GM12878 (cell line): ENCODE results near the gene SETD1A. TPM values are rescaled to one million over a fixed set of nuclear protein-coding genes. Genes with fewer than 3 reads are reported as not detected.

Experiments
- ATAC-seq: fragments of 200-7000 bp; cut with Tn5 transposase; 3 replicates; pipeline ENCODE4 v1.9.1; 2020; ENCODE audit warnings: mild to moderate bottlenecking, moderate library complexity
- BruUV-seq: library from RNA; stranded (reverse); fragments of 400-500 nt; replicated peaks from 2 replicates; lab custom pipeline; 2021; lab: Mats Ljungman, UMichigan
- CTCF ChIA-PET: fragments of 300-600 bp; sonication (Branson Sonifier 250); formaldehyde crosslinking; extraction: SDS; loops from one replicate; lab custom pipeline; 2021; ENCODE audit warnings: inconsistent platforms; lab: Yijun Ruan, JAX
- POLR2A ChIA-PET: fragments of 350-600 bp; formaldehyde crosslinking; extraction: SDS; loops from one replicate; lab custom pipeline; 2021; ENCODE audit warnings: inconsistent platforms; lab: Charles Lee
- RAD21 ChIA-PET: fragments of 300-600 bp; sonication (Branson Sonifier 250); formaldehyde crosslinking; loops from one replicate; lab custom pipeline; 2023; ENCODE audit warnings: antibody characterized with exemption; ENCODE audit not compliant: unreplicated experiment; lab: Charles Lee
- SMC1A ChIA-PET: fragments of 300-600 bp; sonication (Branson Sonifier 250); formaldehyde crosslinking; loops from one replicate; lab custom pipeline; 2023; ENCODE audit not compliant: unreplicated experiment, uncharacterized antibody; lab: Charles Lee
- DNase-seq: peaks from one replicate; pipeline ENCODE4 v3.0.0-alpha.2; 2011; ENCODE audit warnings: low read depth, low spot score
- FAIRE-seq: peaks from 3 replicates; lab custom pipeline; 2011; peaks lifted over from hg19 to GRCh38; lab: Jason Lieb, UNC
- H2AFZ ChIP-seq: 2 replicates; pipeline ENCODE4 v1.6.0; 2011; ENCODE audit warnings: low read depth, low read length, control low read depth; ENCODE audit not compliant: control insufficient read depth
- H3K27ac ChIP-seq: 2 replicates; pipeline ENCODE4 v1.5.1; 2011; ENCODE audit warnings: control low read depth; ENCODE audit not compliant: control insufficient read depth, insufficient read depth
- H3K27me3 ChIP-seq, 2 experiments: replicated peaks in 1 of 2; 2 replicates each; pipeline versions ENCODE4 v1.6.0 to v1.6.1; 2011; ENCODE audit warnings: low read length in 1 of 2; ENCODE audit not compliant: control insufficient read depth in 2 of 2, insufficient read depth in 2 of 2
- H3K36me3 ChIP-seq, 2 experiments: 2 replicates each; pipeline ENCODE4 v1.5.1; 2011; ENCODE audit warnings: low read length in 1 of 2; ENCODE audit not compliant: control insufficient read depth in 2 of 2, insufficient read depth in 2 of 2
- H3K4me1 ChIP-seq: 2 replicates; pipeline ENCODE4 v1.6.1; 2011; ENCODE audit warnings: mild to moderate bottlenecking, low read length, moderate library complexity, mixed read lengths; ENCODE audit not compliant: control insufficient read depth, insufficient read depth
- H3K4me2 ChIP-seq: 2 replicates; pipeline ENCODE4 v1.6.0; 2011; ENCODE audit warnings: control low read depth; ENCODE audit not compliant: control insufficient read depth, insufficient read depth
- H3K4me3 ChIP-seq: fragments of 200-600 bp; sonication (generic); 2 replicates; pipeline ENCODE4 v1.5.1; 2016
- H3K79me2 ChIP-seq: 2 replicates; pipeline ENCODE4 v1.6.0; 2011; ENCODE audit warnings: low read length; ENCODE audit not compliant: control insufficient read depth, insufficient read depth
- H3K9ac ChIP-seq: 2 replicates; pipeline ENCODE4 v1.8.0; 2011; ENCODE audit warnings: low read length, control low read depth, mixed read lengths; ENCODE audit not compliant: control insufficient read depth, insufficient read depth
- H3K9me3 ChIP-seq: replicated peaks from 3 replicates; pipeline ENCODE4 v1.5.1; 2011; ENCODE audit warnings: mild to moderate bottlenecking, low read length; ENCODE audit not compliant: control insufficient read depth, insufficient read depth
- H4K20me1 ChIP-seq: 2 replicates; pipeline ENCODE4 v1.6.0; 2011; ENCODE audit not compliant: control insufficient read depth, insufficient read depth
- BACH1 ChIP-seq: fragments of 450-650 bp; IDR thresholded peaks from 2 replicates; pipeline ENCODE4 v1.6.1; 2017; ENCODE audit warnings: mild to moderate bottlenecking, borderline replicate concordance
- CHD1 ChIP-seq: IDR thresholded peaks from 2 replicates; pipeline ENCODE4 v1.6.1; 2012; ENCODE audit warnings: low read depth, low read length, improper control_type of control experiment
- HCFC1 ChIP-seq: fragments of 150-350 bp; IDR thresholded peaks from 2 replicates; pipeline ENCODE4 v1.6.1; 2014; ENCODE audit warnings: low read length
- MEF2B ChIP-seq: fragments of 450-650 bp; IDR thresholded peaks from 2 replicates; pipeline ENCODE4 v1.6.1; 2018; ENCODE audit warnings: mild to moderate bottlenecking, moderate library complexity; ENCODE audit not compliant: partially characterized antibody, poor library complexity, severe bottlenecking
- SREBF1 ChIP-seq: IDR thresholded peaks from 2 replicates; pipeline ENCODE4 v1.6.1; 2012; ENCODE audit warnings: mild to moderate bottlenecking, low read length
- ZBED1 ChIP-seq: IDR thresholded peaks from 2 replicates; pipeline ENCODE4 v1.6.1; 2016; ENCODE audit warnings: borderline replicate concordance
- WGBS: methylation state at CpG from one replicate; pipeline ENCODE4 v1.1.6; 2016; ENCODE audit warnings: low lambda C conversion rate; ENCODE audit not compliant: insufficient replicate concordance, insufficient coverage; ENCODE audit errors: missing lambda C conversion rate; 5-methylcytosine and 5-hydroxymethylcytosine counted together
- in situ Hi-C: fragments of 300-500 bp; cut with MboI; formaldehyde crosslinking; loops from 9 replicates; pipeline ENCODE4 v1.14.3; 2018; ENCODE audit warnings: mixed read lengths
- intact Hi-C: fragments of 100-400 bp; cut with micrococcal nuclease; formaldehyde crosslinking; loops from one replicate; pipeline ENCODE4 v1.14.2; 2022; ENCODE audit not compliant: unreplicated experiment
- polyA plus RNA-seq, 11 experiments: library from polyadenylated mRNA; depleted of rRNA in 4 of 11; unstranded in 6 of 11; stranded (reverse) in 5 of 11; fragments of >200 nt; fragmentation: Nextera tagmentation in 4 of 11; fragmentation: Illumina TruSeq in 1 of 11; extraction: Ambion mirVana in 4 of 11; extraction: Trizol in 1 of 11; gene quantifications; 1 replicate in 1 of 11; 2 replicates in 10 of 11; pipeline versions ENCODE4 v1.2.1 to v1.2.3, GENCODE V29; 2011 to 2016; ENCODE audit warnings: inconsistent platforms in 2 of 11, missing spikeins in 2 of 11, low read depth in 1 of 11
- total RNA-seq, 4 experiments: library from RNA; depleted of rRNA in 3 of 4; stranded (reverse); fragments of >200 nt in 3 of 4; fragmentation: Illumina TruSeq in 1 of 4; extraction: Trizol in 1 of 4; gene quantifications; 2 replicates each; pipeline versions ENCODE4 v1.2.1 to v1.2.3, GENCODE V29; 2013 to 2021
- TF ChIP-seq, protein P1 (sequence below): fragments of 450-650 bp; IDR thresholded peaks from 2 replicates; pipeline ENCODE4 v1.6.1; 2016; ENCODE audit warnings: mild to moderate bottlenecking

SETD1A gene
- total and polyA plus RNA-seq, 10 of the 15 experiments (the other 5 are each of a cell fraction or from before 2014, with no cell fraction given): 0.02 to 25.9 (median 4.9) TPM

DNA sequence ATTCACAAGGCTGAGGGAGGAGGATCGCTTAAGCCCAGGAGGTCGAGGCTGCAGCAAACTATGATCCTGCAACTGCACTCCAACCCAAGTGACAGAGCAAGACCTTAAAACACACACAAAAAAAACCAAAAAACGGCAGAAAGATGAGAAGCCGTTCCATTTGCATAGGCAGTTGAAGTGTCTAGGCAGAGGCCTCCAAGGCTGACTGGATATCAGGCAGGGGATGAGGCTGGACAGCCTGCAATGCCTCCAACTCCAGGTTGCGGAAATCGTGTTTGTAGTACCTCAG lies 36.2 kb upstream of the SETD1A start:
- ATAC-seq (no peak), DNase-seq (no peak)
- POLR2A ChIA-PET: no interaction called here
- Histone ChIP-seq H3K4me3 (peak overlapping the region; percentile 86), H3K4me1 (peaks cover 4% of the 10 kb centered on the region; the same call in 1 of the 2 replicates), H2AFZ (peak overlapping the region; percentile 93), H3K9me3 (no peaks in the 10 kb centered on the region), H3K27me3 (no peaks in the 10 kb centered on the region), H3K4me2 (peak overlapping the region; percentile 99)
- intact Hi-C loops: loop anchor here (1.0 to 10.0 kb wide), 4 partner anchors 77 to 267 kb away; partner anchors contain the start of genes CFAP119, FBRS, PRR14 and RNF40
- SMC1A ChIA-PET: interaction anchor here (2.9 kb wide), 1 partner anchor 77 kb away, joined by 24 read pairs; no protein-coding TSS in a partner anchor
- RAD21 ChIA-PET: no interaction called here
- in situ Hi-C loops: loop anchor here (5.0 kb wide), 1 partner anchor 79 kb away; no protein-coding TSS in a partner anchor
- TF ChIP-seq ZBED1: no peak
- TF ChIP-seq HCFC1: 0 out of 2 replicates have a peak, but pooled peaks have one; percentile 18
- TF ChIP-seq, all 136 proteins: peak for 1
- peak; percentile 84 for FAIRE-seq
- Histone ChIP-seq H3K79me2 (peaks cover 5% of the 10 kb centered on the region), H4K20me1 (no peaks in the 10 kb centered on the region), H3K9ac (no peak overlapping the region; the same call in 1 of the 2 replicates), H3K36me3 (no peaks in the 10 kb centered on the region; a peak in 1 of 4 replicates), H3K27ac (peak overlapping the region; percentile 51; the same call in 1 of the 2 replicates)
- CTCF ChIA-PET: interaction anchor here (0.9 to 2.1 kb wide), 3 partner anchors 21 to 76 kb away, joined by 4 to 25 read pairs (median 4); no protein-coding TSS in a partner anchor
- no TSS peak for BruUV-seq
- WGBS: 17% methylated on average over 6 of the region's 6 CpGs

DNA sequence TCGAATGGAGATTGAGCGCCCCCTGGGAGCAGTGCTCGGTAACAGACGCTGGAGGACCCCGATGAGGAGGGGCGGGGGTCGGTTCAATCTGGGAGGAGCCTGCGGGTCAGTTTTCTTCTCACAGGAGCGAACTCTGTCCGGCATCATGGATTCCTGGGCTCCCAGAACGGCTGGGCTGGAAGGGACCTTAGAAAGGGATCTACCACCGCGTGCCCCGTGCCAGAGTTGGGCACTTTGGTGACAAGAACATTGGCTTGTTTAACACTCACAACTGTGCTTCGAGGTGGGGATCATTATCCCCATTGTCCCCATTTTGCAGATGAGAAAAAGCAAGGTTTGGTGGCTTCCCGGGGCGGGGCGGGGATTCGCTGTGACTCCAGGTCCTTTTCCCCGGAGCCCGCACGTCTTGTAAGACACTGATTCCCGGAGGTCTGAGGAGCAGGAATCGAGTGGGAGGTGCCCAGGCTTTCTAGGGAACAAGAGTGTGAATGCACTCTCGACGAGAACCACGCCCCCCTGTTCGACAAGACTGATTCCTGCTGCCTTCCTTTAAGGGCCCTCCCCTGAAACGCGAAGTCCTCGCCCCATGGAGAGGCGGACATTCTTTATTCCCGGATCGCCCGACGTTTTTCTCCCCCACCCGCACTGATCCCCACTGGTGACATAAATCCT lies 35.7 kb upstream of the SETD1A start:
- Histone ChIP-seq H3K4me3 (peak overlapping the region; percentile 86), H3K9ac (peak overlapping the region; percentile 49; the same call in 1 of the 2 replicates)
- TF ChIP-seq, protein P1, sequence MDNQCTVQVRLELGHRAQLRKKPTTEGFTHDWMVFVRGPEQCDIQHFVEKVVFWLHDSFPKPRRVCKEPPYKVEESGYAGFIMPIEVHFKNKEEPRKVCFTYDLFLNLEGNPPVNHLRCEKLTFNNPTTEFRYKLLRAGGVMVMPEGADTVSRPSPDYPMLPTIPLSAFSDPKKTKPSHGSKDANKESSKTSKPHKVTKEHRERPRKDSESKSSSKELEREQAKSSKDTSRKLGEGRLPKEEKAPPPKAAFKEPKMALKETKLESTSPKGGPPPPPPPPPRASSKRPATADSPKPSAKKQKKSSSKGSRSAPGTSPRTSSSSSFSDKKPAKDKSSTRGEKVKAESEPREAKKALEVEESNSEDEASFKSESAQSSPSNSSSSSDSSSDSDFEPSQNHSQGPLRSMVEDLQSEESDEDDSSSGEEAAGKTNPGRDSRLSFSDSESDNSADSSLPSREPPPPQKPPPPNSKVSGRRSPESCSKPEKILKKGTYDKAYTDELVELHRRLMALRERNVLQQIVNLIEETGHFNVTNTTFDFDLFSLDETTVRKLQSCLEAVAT: peak; percentile 11
- TF ChIP-seq HCFC1 (no peak), MEF2B (peak; percentile 27), BACH1 (peak; percentile 63; the same call in 1 of the 2 replicates), CHD1 (no peak), SREBF1 (no peak)

More for the DNA sequence above, 35.7 kb upstream of the SETD1A start:
- peak; percentile 45 for ATAC-seq
- POLR2A ChIA-PET: interaction anchor here (0.5 kb wide), 1 partner anchor 204 kb away, joined by 5 read pairs; no protein-coding TSS in a partner anchor
- no peaks in the 10 kb centered on the region for H3K27me3 ChIP-seq
- SMC1A ChIA-PET: interaction anchor here (0.6 to 2.9 kb wide), 3 partner anchors 77 to 225 kb away, joined by 3 to 24 read pairs (median 14); no protein-coding TSS in a partner anchor
- no peaks in the 10 kb centered on the region for H3K9me3 ChIP-seq
- H3K36me3 ChIP-seq: no peaks in the 10 kb centered on the region; a peak in 1 of 4 replicates
- RAD21 ChIA-PET: interaction anchor here (0.6 to 0.8 kb wide), 2 partner anchors 76 to 119 kb away, joined by 3 to 7 read pairs; no protein-coding TSS in a partner anchor
- no peaks in the 10 kb centered on the region for H4K20me1 ChIP-seq
- H3K4me2 ChIP-seq: peak overlapping the region; percentile 99
- in situ Hi-C loops (loop anchor here (5.0 kb wide), 1 partner anchor 80 kb away; no protein-coding TSS in a partner anchor), intact Hi-C loops (loop anchor here (1.0 to 10.0 kb wide), 6 partner anchors 25 to 267 kb away; partner anchors contain the start of genes CFAP119, CTF1, FBRS and PRR14)
- peak; percentile 52 for DNase-seq
- peak overlapping the region; percentile 51 for H3K27ac ChIP-seq
- no TSS peak for BruUV-seq
- CTCF ChIA-PET: interaction anchor here (0.6 to 2.1 kb wide), 7 partner anchors 20 to 351 kb away, joined by 3 to 25 read pairs (median 4); no protein-coding TSS in a partner anchor
- peaks cover 4% of the 10 kb centered on the region; the same call in 1 of the 2 replicates for H3K4me1 ChIP-seq
- under 1% methylated on average over 37 of the region's 37 CpGs for WGBS
- FAIRE-seq: no peak
- peaks cover 5% of the 10 kb centered on the region for H3K79me2 ChIP-seq
- peak overlapping the region; percentile 93 for H2AFZ ChIP-seq
